ENCODE measurements around the gene ANKAR.
"Not testable (repeated sequence)": the region's sequence is repeated elsewhere in the genome, so short reads cannot be mapped to it uniquely, and the experiment has no call there.

GRCh38 chr2:189663319-189663718 is 11.2 kb upstream of the ANKAR start:
- TF ChIP-seq CTCF (IDR thresholded peaks at IDR 0.05; ENCODE audit: low read depth, low read length, poor library complexity, severe bottlenecking); EZH2phosphoT487 (IDR thresholded peaks at IDR 0.05; ENCODE audit: borderline replicate concordance, low read length): not testable (repeated sequence)

All from DOHH2 (cell line).